Measurements from ENCODE around the gene NPY5R.
A peak's percentile ranks its signal among the peaks of the same experiment; 100 is the strongest.

The NPY5R gene

GRCh38 chr4:163380703-163381102 lies 37.0 kb downstream of the NPY5R start:
- FAIRE-seq (no peak), DNase-seq (ENCODE audit: insufficient read length, low spot score) (no peak)
- TF ChIP-seq TAF1 (IDR thresholded peaks at IDR 0.05; ENCODE audit: low read depth, low read length), result no peak
- no peak for TF ChIP-seq POLR2A (IDR thresholded peaks at IDR 0.05; ENCODE audit: low read depth, low read length)
- TF ChIP-seq PAX5 (IDR thresholded peaks at IDR 0.05; ENCODE audit: insufficient read depth, low read length, severe bottlenecking), result no peak
- TF ChIP-seq POLR2AphosphoS5 (IDR thresholded peaks at IDR 0.05; ENCODE audit: low read depth, low read length), result no peak
- TF ChIP-seq SPI1 (IDR thresholded peaks at IDR 0.05; ENCODE audit: low read depth, low read length), result no peak
- no peak for TF ChIP-seq POU2F2 (IDR thresholded peaks at IDR 0.05; ENCODE audit: low read depth, low read length)

- DNase-seq (ENCODE audit: insufficient read length, low spot score) (no peak), FAIRE-seq (no peak)
- TF ChIP-seq POU2F2 (IDR thresholded peaks at IDR 0.05; ENCODE audit: low read depth, low read length) (no peak), POLR2A (IDR thresholded peaks at IDR 0.05; ENCODE audit: low read depth, low read length) (no peak), TAF1 (IDR thresholded peaks at IDR 0.05; ENCODE audit: low read depth, low read length) (no peak), POLR2AphosphoS5 (IDR thresholded peaks at IDR 0.05; ENCODE audit: low read depth, low read length) (no peak), PAX5 (IDR thresholded peaks at IDR 0.05; ENCODE audit: insufficient read depth, low read length, severe bottlenecking) (no peak), SPI1 (IDR thresholded peaks at IDR 0.05; ENCODE audit: low read depth, low read length) (no peak)
These were observed 38.6 kb downstream of the NPY5R start for GRCh38 chr4:163382178-163382869.

GRCh38 chr4:163384434-163384833 lies 40.7 kb downstream of the NPY5R start:
- no peak for TF ChIP-seq PAX5 (IDR thresholded peaks at IDR 0.05; ENCODE audit: insufficient read depth, low read length, severe bottlenecking)
- no peak for TF ChIP-seq POLR2AphosphoS5 (IDR thresholded peaks at IDR 0.05; ENCODE audit: low read depth, low read length)
- peak; percentile 78 for TF ChIP-seq SPI1 (IDR thresholded peaks at IDR 0.05; ENCODE audit: low read depth, low read length)
- TF ChIP-seq POLR2A (IDR thresholded peaks at IDR 0.05; ENCODE audit: low read depth, low read length), result no peak
- no peak for FAIRE-seq
- DNase-seq (ENCODE audit: insufficient read length, low spot score), result no peak

- DNase-seq (ENCODE audit: insufficient read length, low spot score), result no peak
These were observed 41.2 kb downstream of the NPY5R start for GRCh38 chr4:163384926-163385325.

GRCh38 chr4:163385466-163385865 lies 41.8 kb downstream of the NPY5R start:
- DNase-seq (ENCODE audit: insufficient read length, low spot score), result no peak
- no peak for FAIRE-seq
- no peak for TF ChIP-seq PAX5 (IDR thresholded peaks at IDR 0.05; ENCODE audit: insufficient read depth, low read length, severe bottlenecking)
- TF ChIP-seq POU2F2 (IDR thresholded peaks at IDR 0.05; ENCODE audit: low read depth, low read length), result no peak
- TF ChIP-seq SPI1 (IDR thresholded peaks at IDR 0.05; ENCODE audit: low read depth, low read length), result no peak
- TF ChIP-seq POLR2A (IDR thresholded peaks at IDR 0.05; ENCODE audit: low read depth, low read length), result no peak
- no peak for TF ChIP-seq POLR2AphosphoS5 (IDR thresholded peaks at IDR 0.05; ENCODE audit: low read depth, low read length)
- no peak for TF ChIP-seq TAF1 (IDR thresholded peaks at IDR 0.05; ENCODE audit: low read depth, low read length)

More at GRCh38 chr4:163384926-163385325, 41.2 kb downstream of the NPY5R start:
- no peak for TF ChIP-seq POU2F2 (IDR thresholded peaks at IDR 0.05; ENCODE audit: low read depth, low read length)
- no peak for TF ChIP-seq PAX5 (IDR thresholded peaks at IDR 0.05; ENCODE audit: insufficient read depth, low read length, severe bottlenecking)
- TF ChIP-seq SPI1 (IDR thresholded peaks at IDR 0.05; ENCODE audit: low read depth, low read length), result no peak
- TF ChIP-seq POLR2A (IDR thresholded peaks at IDR 0.05; ENCODE audit: low read depth, low read length), result no peak
- TF ChIP-seq TAF1 (IDR thresholded peaks at IDR 0.05; ENCODE audit: low read depth, low read length), result no peak
- no peak for TF ChIP-seq POLR2AphosphoS5 (IDR thresholded peaks at IDR 0.05; ENCODE audit: low read depth, low read length)
- FAIRE-seq, result no peak

- FAIRE-seq (no peak), DNase-seq (ENCODE audit: insufficient read length, low spot score) (no peak)
- TF ChIP-seq POLR2A (IDR thresholded peaks at IDR 0.05; ENCODE audit: low read depth, low read length) (no peak), TAF1 (IDR thresholded peaks at IDR 0.05; ENCODE audit: low read depth, low read length) (no peak), POU2F2 (IDR thresholded peaks at IDR 0.05; ENCODE audit: low read depth, low read length) (no peak), SPI1 (IDR thresholded peaks at IDR 0.05; ENCODE audit: low read depth, low read length) (no peak), POLR2AphosphoS5 (IDR thresholded peaks at IDR 0.05; ENCODE audit: low read depth, low read length) (no peak), PAX5 (IDR thresholded peaks at IDR 0.05; ENCODE audit: insufficient read depth, low read length, severe bottlenecking) (no peak)
These were observed 48.1 kb downstream of the NPY5R start for GRCh38 chr4:163391756-163392155.

GRCh38 chr4:163392328-163392727 lies 48.6 kb downstream of the NPY5R start:
- TF ChIP-seq POU2F2 (IDR thresholded peaks at IDR 0.05; ENCODE audit: low read depth, low read length) (no peak), POLR2A (IDR thresholded peaks at IDR 0.05; ENCODE audit: low read depth, low read length) (no peak), PAX5 (IDR thresholded peaks at IDR 0.05; ENCODE audit: insufficient read depth, low read length, severe bottlenecking) (no peak), SPI1 (IDR thresholded peaks at IDR 0.05; ENCODE audit: low read depth, low read length) (no peak), POLR2AphosphoS5 (IDR thresholded peaks at IDR 0.05; ENCODE audit: low read depth, low read length) (no peak), TAF1 (IDR thresholded peaks at IDR 0.05; ENCODE audit: low read depth, low read length) (no peak)
- FAIRE-seq (no peak), DNase-seq (ENCODE audit: insufficient read length, low spot score) (no peak)

GRCh38 chr4:163393471-163393870 lies 49.8 kb downstream of the NPY5R start:
- TF ChIP-seq POLR2A (IDR thresholded peaks at IDR 0.05; ENCODE audit: low read depth, low read length), result no peak
- TF ChIP-seq POLR2AphosphoS5 (IDR thresholded peaks at IDR 0.05; ENCODE audit: low read depth, low read length), result no peak
- no peak for TF ChIP-seq SPI1 (IDR thresholded peaks at IDR 0.05; ENCODE audit: low read depth, low read length)
- no peak for TF ChIP-seq PAX5 (IDR thresholded peaks at IDR 0.05; ENCODE audit: insufficient read depth, low read length, severe bottlenecking)
- no peak for TF ChIP-seq POU2F2 (IDR thresholded peaks at IDR 0.05; ENCODE audit: low read depth, low read length)
- no peak for TF ChIP-seq TAF1 (IDR thresholded peaks at IDR 0.05; ENCODE audit: low read depth, low read length)
- no peak for FAIRE-seq
- no peak for DNase-seq (ENCODE audit: insufficient read length, low spot score)

GRCh38 chr4:163395055-163395454 lies 51.4 kb downstream of the NPY5R start:
- DNase-seq (ENCODE audit: insufficient read length, low spot score), result no peak
- no peak for FAIRE-seq
- TF ChIP-seq TAF1 (IDR thresholded peaks at IDR 0.05; ENCODE audit: low read depth, low read length) (no peak), POLR2A (IDR thresholded peaks at IDR 0.05; ENCODE audit: low read depth, low read length) (no peak), SPI1 (IDR thresholded peaks at IDR 0.05; ENCODE audit: low read depth, low read length) (no peak), POU2F2 (IDR thresholded peaks at IDR 0.05; ENCODE audit: low read depth, low read length) (no peak), PAX5 (IDR thresholded peaks at IDR 0.05; ENCODE audit: insufficient read depth, low read length, severe bottlenecking) (no peak)
